HepG2 (cell line): ENCODE measurements around the gene KMT2D. TPM values are rescaled to one million over a fixed set of nuclear protein-coding genes. Genes with fewer than 3 reads are reported as not detected.

Source experiments
- CREM ChIP-seq, 2 experiments: sonication (generic) in 1 of 2; formaldehyde crosslinking in 1 of 2; IDR thresholded peaks; 2 replicates each; pipeline versions ENCODE4 v1.4.0 to v1.6.1; 2016 to 2020; ENCODE audit warnings: antibody characterized with exemption in 1 of 2, mild to moderate bottlenecking in 1 of 2, missing genetic modification reagents in 1 of 2
- HCFC1 ChIP-seq: fragments of 150-350 bp; IDR thresholded peaks from 2 replicates; pipeline ENCODE4 v1.6.1; 2014; ENCODE audit warnings: low read depth, low read length
- KLF11 ChIP-seq: IDR thresholded peaks from 2 replicates; pipeline ENCODE4 v1.6.1; 2016; ENCODE audit warnings: missing compliant biosample characterization
- NFIB ChIP-seq: sonication (generic); formaldehyde crosslinking; IDR thresholded peaks from 2 replicates; pipeline ENCODE4 v1.9.0; 2021; ENCODE audit warnings: missing genetic modification reagents, mild to moderate bottlenecking, borderline replicate concordance
- RFX3 ChIP-seq: IDR thresholded peaks from 2 replicates; pipeline ENCODE4 v1.6.1; 2016; ENCODE audit warnings: missing biosample characterization, missing genetic modification reagents
- SIX1 ChIP-seq: sonication (generic); formaldehyde crosslinking; IDR thresholded peaks from 2 replicates; pipeline ENCODE4 v1.4.0; 2020; ENCODE audit warnings: missing genetic modification reagents, borderline replicate concordance
- SNAPC2 ChIP-seq: sonication (generic); formaldehyde crosslinking; IDR thresholded peaks from 2 replicates; pipeline ENCODE4 v1.8.1; 2022; ENCODE audit warnings: mild to moderate bottlenecking, missing genetic modification reagents
- STAG1 ChIP-seq: sonication (generic); formaldehyde crosslinking; IDR thresholded peaks from 2 replicates; pipeline ENCODE4 v1.4.0; 2020; ENCODE audit warnings: missing genetic modification reagents
- ZNF10 ChIP-seq: sonication (generic); formaldehyde crosslinking; IDR thresholded peaks from 2 replicates; pipeline ENCODE4 v1.4.0; 2020; ENCODE audit warnings: mild to moderate bottlenecking, low read depth, missing genetic modification reagents, borderline replicate concordance
- ZNF432 ChIP-seq: sonication (generic); formaldehyde crosslinking; IDR thresholded peaks from 2 replicates; pipeline ENCODE4 v1.5.0; 2020; ENCODE audit warnings: missing genetic modification reagents, mild to moderate bottlenecking, borderline replicate concordance
- ZSCAN29 ChIP-seq: sonication (generic); formaldehyde crosslinking; conservative IDR thresholded peaks from 2 replicates; pipeline ENCODE4 v1.4.0; 2020; ENCODE audit warnings: mild to moderate bottlenecking, missing genetic modification reagents
- polyA plus RNA-seq, 8 experiments: library from polyadenylated mRNA; depleted of rRNA in 3 of 8; stranded (reverse) in 7 of 8; unstranded in 1 of 8; fragments of >200 nt; fragmentation: Illumina TruSeq in 4 of 8; extraction: Trizol in 4 of 8; gene quantifications; 2 replicates each; pipeline versions ENCODE4 v1.2.1 to v1.2.3, GENCODE V29; 2011 to 2016; ENCODE audit warnings: low read depth in 4 of 8, missing spikeins in 1 of 8, mixed read lengths in 1 of 8; ENCODE audit not compliant: insufficient read depth in 1 of 8
- total RNA-seq, 5 experiments: library from RNA; depleted of rRNA; stranded (reverse); fragments of >200 nt; fragmentation: Illumina TruSeq; extraction: Trizol; gene quantifications; 2 replicates each; pipeline ENCODE4 v1.2.3, GENCODE V29; 2016; ENCODE audit warnings: low read depth in 1 of 5
- TF ChIP-seq, protein P1 (sequence below): IDR thresholded peaks from 2 replicates; pipeline ENCODE4 v1.6.1; 2016; ENCODE audit warnings: mild to moderate bottlenecking, missing biosample characterization, missing genetic modification reagents
- TF ChIP-seq, protein P2 (sequence below): sonication (generic); formaldehyde crosslinking; IDR thresholded peaks from 2 replicates; pipeline ENCODE4 v1.4.0; 2020; ENCODE audit warnings: missing genetic modification reagents
- TF ChIP-seq, protein P3 (sequence below): sonication (generic); formaldehyde crosslinking; IDR thresholded peaks from 2 replicates; pipeline ENCODE4 v1.9.0; 2021; ENCODE audit warnings: missing genetic modification reagents, borderline replicate concordance
- TF ChIP-seq, protein P4 (sequence below): IDR thresholded peaks from 2 replicates; pipeline ENCODE4 v1.6.1; 2016; ENCODE audit warnings: missing biosample characterization, missing genetic modification reagents, low read depth

The KMT2D gene
- total and polyA plus RNA-seq, 2 of the 13 experiments (the other 11 are each of a cell fraction or from before 2014, with no cell fraction given) = 8.1 to 10.4 TPM

DNA sequence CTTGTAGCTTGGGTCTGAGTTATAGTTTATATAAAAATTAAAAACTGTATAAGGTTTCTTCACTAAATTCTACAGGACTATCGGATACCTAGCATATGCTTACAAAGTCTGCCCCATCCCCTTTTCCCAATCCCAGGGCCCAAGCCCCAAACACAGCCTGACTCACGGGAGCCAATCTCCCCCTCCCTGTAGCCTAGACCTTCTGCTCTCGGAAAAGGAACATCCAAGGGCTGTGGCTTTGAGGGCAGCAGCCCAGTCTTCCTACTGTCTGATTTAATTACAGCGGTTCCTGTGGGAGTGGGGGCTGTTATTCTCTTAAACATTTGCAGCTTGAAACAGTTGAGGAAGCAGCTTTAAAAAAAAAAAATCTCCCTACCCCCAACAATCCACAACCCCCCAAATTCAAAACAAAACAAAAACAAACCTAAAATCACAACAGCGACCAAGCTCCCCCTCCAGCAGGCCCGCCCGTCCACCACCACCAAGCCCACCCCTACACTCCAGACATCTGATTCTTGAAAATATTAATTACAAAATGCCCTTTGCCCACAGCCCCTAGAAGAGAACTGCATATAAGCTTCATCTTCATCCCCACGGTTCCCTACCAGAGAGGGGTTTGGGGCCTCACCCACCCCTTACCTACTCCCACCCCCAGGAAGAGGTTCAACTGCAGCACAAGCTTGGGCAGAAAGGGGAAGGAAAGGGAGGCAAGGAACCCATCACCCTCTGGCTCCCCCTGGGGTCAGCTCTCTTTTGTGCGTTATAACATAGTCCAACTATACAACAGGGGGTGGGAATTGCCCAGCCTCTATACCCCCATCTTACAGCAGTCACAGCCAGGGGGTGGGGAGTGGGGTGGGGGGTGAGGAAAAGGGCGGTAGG, 40.9 kb downstream of the KMT2D start (continued):
- TF ChIP-seq, protein P1, sequence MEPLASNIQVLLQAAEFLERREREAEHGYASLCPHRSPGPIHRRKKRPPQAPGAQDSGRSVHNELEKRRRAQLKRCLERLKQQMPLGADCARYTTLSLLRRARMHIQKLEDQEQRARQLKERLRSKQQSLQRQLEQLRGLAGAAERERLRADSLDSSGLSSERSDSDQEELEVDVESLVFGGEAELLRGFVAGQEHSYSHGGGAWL = no peak
- TF ChIP-seq ZNF10 (CRISPR knock-in tag) = no peak
- TF ChIP-seq ZSCAN29 (CRISPR knock-in tag) = no peak
- TF ChIP-seq, protein P2, sequence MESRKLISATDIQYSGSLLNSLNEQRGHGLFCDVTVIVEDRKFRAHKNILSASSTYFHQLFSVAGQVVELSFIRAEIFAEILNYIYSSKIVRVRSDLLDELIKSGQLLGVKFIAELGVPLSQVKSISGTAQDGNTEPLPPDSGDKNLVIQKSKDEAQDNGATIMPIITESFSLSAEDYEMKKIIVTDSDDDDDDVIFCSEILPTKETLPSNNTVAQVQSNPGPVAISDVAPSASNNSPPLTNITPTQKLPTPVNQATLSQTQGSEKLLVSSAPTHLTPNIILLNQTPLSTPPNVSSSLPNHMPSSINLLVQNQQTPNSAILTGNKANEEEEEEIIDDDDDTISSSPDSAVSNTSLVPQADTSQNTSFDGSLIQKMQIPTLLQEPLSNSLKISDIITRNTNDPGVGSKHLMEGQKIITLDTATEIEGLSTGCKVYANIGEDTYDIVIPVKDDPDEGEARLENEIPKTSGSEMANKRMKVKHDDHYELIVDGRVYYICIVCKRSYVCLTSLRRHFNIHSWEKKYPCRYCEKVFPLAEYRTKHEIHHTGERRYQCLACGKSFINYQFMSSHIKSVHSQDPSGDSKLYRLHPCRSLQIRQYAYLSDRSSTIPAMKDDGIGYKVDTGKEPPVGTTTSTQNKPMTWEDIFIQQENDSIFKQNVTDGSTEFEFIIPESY (CRISPR knock-in tag) = 0 out of 2 replicates have a peak, but pooled peaks have one; percentile 32
- TF ChIP-seq STAG1 (CRISPR knock-in tag) = peak; percentile 22
- TF ChIP-seq KLF11 (CRISPR knock-in tag) = no peak
- TF ChIP-seq NFIB = no peak
- TF ChIP-seq, protein P3, sequence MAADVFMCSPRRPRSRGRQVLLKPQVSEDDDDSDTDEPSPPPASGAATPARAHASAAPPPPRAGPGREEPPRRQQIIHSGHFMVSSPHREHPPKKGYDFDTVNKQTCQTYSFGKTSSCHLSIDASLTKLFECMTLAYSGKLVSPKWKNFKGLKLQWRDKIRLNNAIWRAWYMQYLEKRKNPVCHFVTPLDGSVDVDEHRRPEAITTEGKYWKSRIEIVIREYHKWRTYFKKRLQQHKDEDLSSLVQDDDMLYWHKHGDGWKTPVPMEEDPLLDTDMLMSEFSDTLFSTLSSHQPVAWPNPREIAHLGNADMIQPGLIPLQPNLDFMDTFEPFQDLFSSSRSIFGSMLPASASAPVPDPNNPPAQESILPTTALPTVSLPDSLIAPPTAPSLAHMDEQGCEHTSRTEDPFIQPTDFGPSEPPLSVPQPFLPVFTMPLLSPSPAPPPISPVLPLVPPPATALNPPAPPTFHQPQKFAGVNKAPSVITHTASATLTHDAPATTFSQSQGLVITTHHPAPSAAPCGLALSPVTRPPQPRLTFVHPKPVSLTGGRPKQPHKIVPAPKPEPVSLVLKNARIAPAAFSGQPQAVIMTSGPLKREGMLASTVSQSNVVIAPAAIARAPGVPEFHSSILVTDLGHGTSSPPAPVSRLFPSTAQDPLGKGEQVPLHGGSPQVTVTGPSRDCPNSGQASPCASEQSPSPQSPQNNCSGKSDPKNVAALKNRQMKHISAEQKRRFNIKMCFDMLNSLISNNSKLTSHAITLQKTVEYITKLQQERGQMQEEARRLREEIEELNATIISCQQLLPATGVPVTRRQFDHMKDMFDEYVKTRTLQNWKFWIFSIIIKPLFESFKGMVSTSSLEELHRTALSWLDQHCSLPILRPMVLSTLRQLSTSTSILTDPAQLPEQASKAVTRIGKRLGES = no peak
- no peak for TF ChIP-seq HCFC1
- TF ChIP-seq, protein P4, sequence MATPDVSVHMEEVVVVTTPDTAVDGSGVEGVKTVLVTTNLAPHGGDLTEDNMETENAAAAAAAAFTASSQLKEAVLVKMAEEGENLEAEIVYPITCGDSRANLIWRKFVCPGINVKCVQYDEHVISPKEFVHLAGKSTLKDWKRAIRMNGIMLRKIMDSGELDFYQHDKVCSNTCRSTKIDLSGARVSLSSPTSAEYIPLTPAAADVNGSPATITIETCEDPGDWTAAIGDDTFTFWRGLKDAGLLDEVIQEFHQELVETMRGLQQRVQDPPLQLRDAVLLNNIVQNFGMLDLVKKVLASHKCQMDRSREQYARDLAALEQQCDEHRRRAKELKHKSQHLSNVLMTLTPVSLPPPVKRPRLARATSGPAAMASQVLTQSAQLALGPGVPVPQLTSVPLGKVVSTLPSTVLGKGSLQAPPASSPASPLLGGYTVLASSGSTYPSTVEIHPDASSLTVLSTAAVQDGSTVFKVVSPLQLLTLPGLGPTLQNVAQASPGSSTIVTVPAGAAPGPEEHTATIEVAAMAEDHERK = no peak
- TF ChIP-seq ZNF432 (CRISPR knock-in tag) = no peak
- TF ChIP-seq CREM (IDR thresholded peaks at IDR 0.05) = no peak
- no peak for TF ChIP-seq CREM (CRISPR knock-in tag; IDR thresholded peaks at IDR 0.05)
- no peak for TF ChIP-seq SIX1 (CRISPR knock-in tag)
- TF ChIP-seq SNAPC2 (CRISPR knock-in tag) = no peak
- TF ChIP-seq RFX3 (CRISPR knock-in tag) = no peak
- TF ChIP-seq, all 625 proteins: peak for 4
